H1 (cell line): ENCODE measurements around the gene DUSP23. TPM values are rescaled to one million over a fixed set of nuclear protein-coding genes. Genes with fewer than 3 reads are reported as not detected.

ENCODE experiments used
- CTCF ChIA-PET: fragments of 300-600 bp; sonication (Branson Sonifier 250); formaldehyde crosslinking; loops from one replicate; lab custom pipeline; 2021; ENCODE audit not compliant: partially characterized antibody; lab: Charles Lee
- POLR2A ChIA-PET: fragments of 300-600 bp; sonication (Branson Sonifier 250); formaldehyde crosslinking; loops from one replicate; lab custom pipeline; 2021; ENCODE audit warnings: inconsistent platforms; ENCODE audit not compliant: partially characterized antibody; lab: Charles Lee
- DNase-seq, 2 experiments: peaks; one replicate each; pipeline versions ENCODE4 v3.0.0 to v3.0.0-alpha.2; 2010 to 2022; ENCODE audit warnings: low spot score in 2 of 2, low read depth in 1 of 2, mixed read lengths in 1 of 2
- FAIRE-seq: peaks from 2 replicates; lab custom pipeline; 2011; peaks lifted over from hg19 to GRCh38; lab: Jason Lieb, UNC
- H2AFZ ChIP-seq: 2 replicates; pipeline ENCODE4 v1.8.1; 2012; ENCODE audit warnings: low read length, inconsistent platforms
- H2AK5ac ChIP-seq: 2 replicates; pipeline ENCODE4 v1.6.1; 2013; ENCODE audit warnings: low read depth, low read length
- H2BK120ac ChIP-seq: replicated peaks from 2 replicates; pipeline ENCODE3; 2013; ENCODE audit warnings: low read depth, low read length, inconsistent platforms
- H2BK12ac ChIP-seq: 2 replicates; pipeline ENCODE4 v1.6.1; 2013; ENCODE audit warnings: low read depth, low read length
- H2BK15ac ChIP-seq: 2 replicates; pipeline ENCODE4 v1.6.1; 2013; ENCODE audit warnings: low read length
- H2BK20ac ChIP-seq: 2 replicates; pipeline ENCODE4 v1.6.1; 2013; ENCODE audit warnings: low read length
- H2BK5ac ChIP-seq: 2 replicates; pipeline ENCODE4 v1.6.1; 2013; ENCODE audit warnings: low read depth, low read length
- H3K14ac ChIP-seq: 2 replicates; pipeline ENCODE4 v1.6.1; 2013; ENCODE audit warnings: inconsistent platforms; ENCODE audit not compliant: insufficient read length
- H3K18ac ChIP-seq: 2 replicates; pipeline ENCODE4 v1.6.1; 2013; ENCODE audit warnings: low read length; ENCODE audit errors: extremely low read depth
- H3K23ac ChIP-seq: 2 replicates; pipeline ENCODE4 v1.6.1; 2013; ENCODE audit warnings: inconsistent platforms; ENCODE audit not compliant: insufficient read length
- H3K23me2 ChIP-seq: 2 replicates; pipeline ENCODE4 v1.6.1; 2013; ENCODE audit warnings: low read depth, low read length
- H3K27ac ChIP-seq: 2 replicates; pipeline ENCODE4 v1.6.1; 2011; ENCODE audit warnings: low read depth, low read length, inconsistent platforms
- H3K27me3 ChIP-seq, 4 experiments: replicated peaks in 1 of 4; 1 replicate in 1 of 4; 2 replicates in 3 of 4; pipeline versions ENCODE4 v1.6.1 to v1.8.1; 2011 to 2013; ENCODE audit warnings: low read length in 3 of 4, mild to moderate bottlenecking in 3 of 4, inconsistent platforms in 2 of 4, mixed read lengths in 2 of 4, moderate library complexity in 1 of 4; ENCODE audit not compliant: control insufficient read depth in 3 of 4, insufficient read depth in 3 of 4; ENCODE audit errors: extremely low read depth in 1 of 4
- H3K36me3 ChIP-seq, 4 experiments: 2 replicates each; pipeline versions ENCODE4 v1.6.1 to v1.8.1; 2011 to 2013; ENCODE audit warnings: mild to moderate bottlenecking in 4 of 4, low read length in 3 of 4, moderate library complexity in 2 of 4, control low read depth in 1 of 4, inconsistent platforms in 1 of 4; ENCODE audit not compliant: insufficient read depth in 4 of 4, control insufficient read depth in 2 of 4
- H3K4ac ChIP-seq: replicated peaks from 2 replicates; pipeline ENCODE3; 2013; ENCODE audit warnings: low read length, low read depth, mixed read lengths, inconsistent platforms; ENCODE audit not compliant: insufficient read length
- H3K4me1 ChIP-seq, 4 experiments: replicated peaks in 1 of 4; 1 replicate in 1 of 4; 2 replicates in 3 of 4; pipeline versions ENCODE4 v1.6.1 to v1.8.1; 2011 to 2013; ENCODE audit warnings: low read length in 3 of 4, inconsistent platforms in 2 of 4, mixed read lengths in 1 of 4; ENCODE audit not compliant: insufficient read depth in 4 of 4, control insufficient read depth in 3 of 4
- H3K4me2 ChIP-seq, 2 experiments: 2 replicates each; pipeline versions ENCODE4 v1.6.1 to v1.8.1; 2011 to 2013; ENCODE audit warnings: low read depth in 2 of 2, low read length in 2 of 2, control low read depth in 1 of 2, inconsistent platforms in 1 of 2, mild to moderate bottlenecking in 1 of 2; ENCODE audit not compliant: insufficient read depth in 1 of 2
- H3K4me3 ChIP-seq, 4 experiments: fragments of 200-600, 300-600 bp in 1 of 4; sonication (generic), shearing (Covaris generic), sonication (Bioruptor Twin) in 1 of 4; 2 replicates each; pipeline versions ENCODE4 v1.5.1 to v1.8.1; 2011 to 2016; ENCODE audit warnings: low read length in 4 of 4, low read depth in 3 of 4, control low read depth in 2 of 4, inconsistent platforms in 2 of 4, mild to moderate bottlenecking in 2 of 4, mixed read lengths in 1 of 4, moderate library complexity in 1 of 4; ENCODE audit not compliant: insufficient read depth in 2 of 4; ENCODE audit errors: extremely low read depth in 1 of 4
- H3K56ac ChIP-seq: replicated peaks from 2 replicates; pipeline ENCODE3; 2013; ENCODE audit warnings: low read depth, mild to moderate bottlenecking, mixed read lengths, low read length, inconsistent platforms; ENCODE audit not compliant: insufficient read length
- H3K79me1 ChIP-seq: 2 replicates; pipeline ENCODE4 v1.6.1; 2013; ENCODE audit warnings: low read depth, low read length, control low read depth
- H3K79me2 ChIP-seq, 2 experiments: 2 replicates each; pipeline versions ENCODE4 v1.6.1 to v1.8.1; 2012 to 2013; ENCODE audit warnings: low read length in 2 of 2, mild to moderate bottlenecking in 2 of 2, inconsistent platforms in 1 of 2; ENCODE audit not compliant: insufficient read depth in 2 of 2, control insufficient read depth in 1 of 2
- H3K9ac ChIP-seq, 4 experiments: replicated peaks in 1 of 4; 1 replicate in 1 of 4; 2 replicates in 3 of 4; pipeline versions ENCODE4 v1.6.1 to v1.8.1; 2011 to 2013; ENCODE audit warnings: low read depth in 3 of 4, low read length in 3 of 4, control low read depth in 2 of 4, mild to moderate bottlenecking in 2 of 4, moderate library complexity in 2 of 4, inconsistent platforms in 1 of 4; ENCODE audit errors: extremely low read depth in 1 of 4
- H3K9me3 ChIP-seq, 2 experiments: 2 replicates each; pipeline versions ENCODE4 v1.6.1 to v1.8.1; 2012 to 2013; ENCODE audit warnings: mild to moderate bottlenecking in 2 of 2, moderate library complexity in 2 of 2, control low read depth in 1 of 2, inconsistent platforms in 1 of 2, low read depth in 1 of 2, low read length in 1 of 2, mixed read lengths in 1 of 2; ENCODE audit not compliant: insufficient read depth in 2 of 2
- H4K20me1 ChIP-seq, 2 experiments: replicated peaks in 1 of 2; 2 replicates each; pipeline versions ENCODE3 to v1.8.1; 2011 to 2013; ENCODE audit warnings: inconsistent platforms in 2 of 2, low read length in 2 of 2, mild to moderate bottlenecking in 1 of 2; ENCODE audit not compliant: insufficient read depth in 2 of 2, control insufficient read depth in 1 of 2
- H4K5ac ChIP-seq: 2 replicates; pipeline ENCODE4 v1.6.1; 2013; ENCODE audit warnings: low read length, low read depth, mixed read lengths, inconsistent platforms; ENCODE audit not compliant: insufficient read length
- H4K8ac ChIP-seq: 2 replicates; pipeline ENCODE4 v1.8.0; 2013; ENCODE audit warnings: mild to moderate bottlenecking, moderate library complexity, low read length, inconsistent platforms; ENCODE audit not compliant: insufficient read depth; ENCODE audit errors: extremely low read depth
- H4K91ac ChIP-seq: replicated peaks from 2 replicates; pipeline ENCODE3; 2013; ENCODE audit warnings: low read length, mixed read lengths, inconsistent platforms; ENCODE audit not compliant: insufficient read length
- ASH2L ChIP-seq: fragments of 200-600, 300-600 bp; sonication (generic); IDR thresholded peaks from one replicate; pipeline ENCODE4 v1.7.1; 2017; ENCODE audit warnings: low read length
- ATF2 ChIP-seq: IDR thresholded peaks from 2 replicates; pipeline ENCODE4 v1.6.1; 2012; ENCODE audit warnings: low read length, inconsistent platforms
- BACH1 ChIP-seq: IDR thresholded peaks from 2 replicates; pipeline ENCODE4 v1.6.1; 2012; ENCODE audit warnings: low read length, improper control_type of control experiment
- CREB1 ChIP-seq: IDR thresholded peaks from 2 replicates; pipeline ENCODE4 v1.6.1; 2012; ENCODE audit warnings: inconsistent platforms
- HDAC2 ChIP-seq, 2 experiments: fragments of 300-600 bp in 1 of 2; sonication (generic) in 1 of 2; IDR thresholded peaks; 2 replicates each; pipeline ENCODE4 v1.6.1; 2011 to 2012; ENCODE audit warnings: low read depth in 2 of 2, low read length in 2 of 2, mild to moderate bottlenecking in 2 of 2, moderate library complexity in 2 of 2, borderline replicate concordance in 1 of 2, inconsistent platforms in 1 of 2
- POU5F1 ChIP-seq: IDR thresholded peaks from 2 replicates; pipeline ENCODE4 v1.6.1; 2011; ENCODE audit warnings: low read depth, mild to moderate bottlenecking, low read length, moderate library complexity
- RNF2 ChIP-seq: fragments of 200-900, 300-1000 bp; sonication (generic); IDR thresholded peaks from 2 replicates; pipeline ENCODE4 v1.7.1; 2016; ENCODE audit warnings: borderline replicate concordance, low read depth, mild to moderate bottlenecking, antibody characterized with exemption, low read length; ENCODE audit not compliant: poor library complexity, severe bottlenecking; ENCODE audit errors: missing control alignments
- SIRT6 ChIP-seq: IDR thresholded peaks from one replicate; pipeline ENCODE4 v1.7.1; 2012; ENCODE audit warnings: low read length, inconsistent platforms
- SUZ12 ChIP-seq: fragments of 200-600 bp; sonication (generic); IDR thresholded peaks from 2 replicates; pipeline ENCODE4 v1.6.1; 2012; ENCODE audit warnings: mild to moderate bottlenecking, inconsistent platforms, low read length, moderate library complexity, mixed read lengths
- TAF7 ChIP-seq: optimal IDR thresholded peaks from 2 replicates; pipeline ENCODE3; 2011; ENCODE audit warnings: low read depth, mild to moderate bottlenecking, inconsistent platforms, low read length, moderate library complexity, borderline replicate concordance
- USF2 ChIP-seq: IDR thresholded peaks from 2 replicates; pipeline ENCODE4 v1.6.1; 2011; ENCODE audit warnings: low read length, improper control_type of control experiment
- WGBS, 2 experiments: shearing (Covaris generic) in 1 of 2; methylation state at CpG; one replicate each; pipeline versions ENCODE4 v1.1.6 to v1.1.7; 2013 to 2015; ENCODE audit warnings: low lambda C conversion rate in 2 of 2, mixed read lengths in 2 of 2, inconsistent platforms in 1 of 2, low coverage in 1 of 2, missing lambda C conversion rate in 1 of 2; ENCODE audit not compliant: insufficient replicate concordance in 2 of 2, insufficient coverage in 1 of 2, insufficient read length in 1 of 2; ENCODE audit errors: extremely low coverage in 1 of 2, missing lambda C conversion rate in 1 of 2; 5-methylcytosine and 5-hydroxymethylcytosine counted together
- polyA plus RNA-seq, 7 experiments: library from polyadenylated mRNA; depleted of rRNA in 3 of 7; stranded (reverse) in 5 of 7; unstranded in 2 of 7; fragments of >200 nt in 5 of 7; fragments of 200-250 nt in 2 of 7; gene quantifications; 1 replicate in 5 of 7; 2 replicates in 1 of 7; 4 replicates in 1 of 7; pipeline versions ENCODE4 v1.2.1 to v1.2.3, GENCODE V29; 2011 to 2013; ENCODE audit warnings: missing spikeins in 2 of 7, mixed read lengths in 2 of 7
- total RNA-seq: library from RNA; stranded (reverse); fragmentation: NEBNext Ultra II Directional; extraction: Animal tissue kit (Norgen Biotek cat#: 25700); gene quantifications from 2 replicates; pipeline ENCODE4 v1.2.1, GENCODE V29; 2021

Gene DUSP23
- total and polyA plus RNA-seq, 2 of the 8 experiments (the other 6 are each of a cell fraction or from before 2014, with no cell fraction given), result 45.8 to 80.1 TPM

- Histone ChIP-seq H4K20me1 (no peaks in the 10 kb centered on the region), H3K79me1 (no peaks in the 10 kb centered on the region), H3K56ac (no peak overlapping the region), H4K91ac (no peak overlapping the region), H2BK20ac (no peak overlapping the region), H4K8ac (no peak overlapping the region), H2AFZ (no peak overlapping the region), H4K5ac (no peak overlapping the region), H3K4me3 (no peak overlapping the region), H2AK5ac (no peak overlapping the region), H2BK15ac (no peak overlapping the region), H3K79me2 (no peaks in the 10 kb centered on the region), H3K27ac (no peak overlapping the region), H3K9ac (no peak overlapping the region), H2BK5ac (no peak overlapping the region), H2BK120ac (no peak overlapping the region), H3K14ac (no peak overlapping the region), H3K23me2 (no peaks in the 10 kb centered on the region), H3K23ac (no peak overlapping the region), H3K36me3 (no peaks in the 10 kb centered on the region), H3K18ac (no peak overlapping the region), H3K4me2 (no peak overlapping the region), H3K9me3 (peaks cover 9 to 31% of the 10 kb centered on the region in 2 experiments; a peak in 3 of 4 replicates), H2BK12ac (no peak overlapping the region), H3K27me3 (no peaks in the 10 kb centered on the region), H3K4me1 (no peaks in the 10 kb centered on the region), H3K4ac (no peak overlapping the region)
- DNase-seq, result no peak
- WGBS, 2 experiments, result 73% methylated on average over 2 of the region's 2 CpGs; no CpG with 5 or more reads in 1 of the 2 experiments
- FAIRE-seq, result no peak
- ChIA-PET CTCF (no interaction called here), POLR2A (no interaction called here)
- TF ChIP-seq USF2 (no peak), SUZ12 (no peak), RNF2 (no peak), CREB1 (no peak), BACH1 (no peak), ATF2 (no peak), TAF7 (no peak), ASH2L (no peak), POU5F1 (no peak), HDAC2 (IDR thresholded peaks at IDR 0.05; ENCODE audit: borderline replicate concordance in 1 of 2, low read depth in 2 of 2, low read length in 2 of 2) (no peak), SIRT6 (no peak)
These were observed 31.1 kb upstream of the DUSP23 start for GRCh38 chr1:159749630-159750029.
